Keratinocyte (primary cell): ENCODE measurements around the gene TRIM27. TPM values are rescaled to one million over a fixed set of nuclear protein-coding genes. Genes with fewer than 3 reads are reported as not detected.

Source experiments
- DNase-seq: peaks from one replicate; pipeline ENCODE4 v3.0.0-alpha.2; 2011; ENCODE audit warnings: low read depth, missing footprints, low spot score
- FAIRE-seq: peaks from 2 replicates; lab custom pipeline; 2011; peaks lifted over from hg19 to GRCh38; lab: Jason Lieb, UNC
- H2AFZ ChIP-seq: 2 replicates; pipeline ENCODE4 v1.6.0; 2012; ENCODE audit warnings: low read length, control low read depth, inconsistent platforms; ENCODE audit not compliant: control insufficient read depth
- H3K27ac ChIP-seq: 2 replicates; pipeline ENCODE4 v1.5.1; 2011; ENCODE audit warnings: low read length; ENCODE audit not compliant: control insufficient read depth, insufficient read depth
- H3K27me3 ChIP-seq: 3 replicates; pipeline ENCODE4 v1.6.0; 2011; ENCODE audit warnings: low read length; ENCODE audit not compliant: control insufficient read depth, insufficient read depth; ENCODE audit errors: extremely low read depth
- H3K36me3 ChIP-seq, 2 experiments: 2 replicates in 1 of 2; 3 replicates in 1 of 2; pipeline ENCODE4 v1.5.1; 2011; ENCODE audit warnings: low read length in 2 of 2, mild to moderate bottlenecking in 1 of 2; ENCODE audit not compliant: control insufficient read depth in 2 of 2, insufficient read depth in 2 of 2; ENCODE audit errors: extremely low read depth in 1 of 2
- H3K4me1 ChIP-seq: 3 replicates; pipeline ENCODE4 v1.5.1; 2011; ENCODE audit warnings: low read length; ENCODE audit not compliant: control insufficient read depth, insufficient read depth; ENCODE audit errors: extremely low read depth
- H3K4me2 ChIP-seq: 3 replicates; pipeline ENCODE4 v1.6.0; 2011; ENCODE audit warnings: low read depth, low read length; ENCODE audit not compliant: control insufficient read depth, insufficient read depth; ENCODE audit errors: extremely low read depth
- H3K4me3 ChIP-seq, 3 experiments: fragments of 200-600 bp in 1 of 3; sonication (generic) in 1 of 3; 2 replicates in 2 of 3; 3 replicates in 1 of 3; pipeline ENCODE4 v1.5.1; 2011 to 2016; ENCODE audit warnings: low read length in 3 of 3, mild to moderate bottlenecking in 3 of 3, control low read depth in 2 of 3, inconsistent platforms in 1 of 3, low read depth in 1 of 3, mixed read lengths in 1 of 3, mixed run types in 1 of 3, moderate library complexity in 1 of 3; ENCODE audit not compliant: control insufficient read depth in 2 of 3, insufficient read depth in 2 of 3; ENCODE audit errors: extremely low read depth in 1 of 3
- H3K79me2 ChIP-seq: 2 replicates; pipeline ENCODE4 v1.6.0; 2012; ENCODE audit warnings: low read length; ENCODE audit not compliant: control insufficient read depth, insufficient read depth
- H3K9ac ChIP-seq: 3 replicates; pipeline ENCODE4 v1.6.0; 2011; ENCODE audit warnings: low read length; ENCODE audit not compliant: control insufficient read depth, insufficient read depth; ENCODE audit errors: extremely low read depth
- H3K9me1 ChIP-seq: 3 replicates; pipeline ENCODE4 v1.6.0; 2011; ENCODE audit warnings: low read length; ENCODE audit not compliant: control insufficient read depth, insufficient read depth; ENCODE audit errors: extremely low read depth
- H3K9me3 ChIP-seq: 2 replicates; pipeline ENCODE4 v1.5.1; 2012; ENCODE audit warnings: low read depth, low read length; ENCODE audit not compliant: control insufficient read depth
- H4K20me1 ChIP-seq: 3 replicates; pipeline ENCODE4 v1.6.0; 2011; ENCODE audit warnings: low read length; ENCODE audit not compliant: control insufficient read depth, insufficient read depth; ENCODE audit errors: extremely low read depth
- CTCF ChIP-seq, 3 experiments: IDR thresholded peaks in 1 of 3; conservative IDR thresholded peaks in 1 of 3; optimal IDR thresholded peaks in 1 of 3; 2 replicates in 2 of 3; 3 replicates in 1 of 3; pipeline versions ENCODE3 to v1.5.1; 2011; ENCODE audit warnings: low read length in 3 of 3, mild to moderate bottlenecking in 3 of 3, moderate library complexity in 2 of 3, control low read depth in 1 of 3, inconsistent platforms in 1 of 3; ENCODE audit not compliant: insufficient read depth in 2 of 3; ENCODE audit errors: extremely low read depth in 1 of 3
- EZH2 ChIP-seq: IDR thresholded peaks from one replicate; pipeline ENCODE4 v1.6.1; 2012; ENCODE audit warnings: inconsistent platforms, mild to moderate bottlenecking, low read length, moderate library complexity
- dilution Hi-C: fragments of 300-500 bp; cut with MboI; formaldehyde crosslinking; loops from one replicate; pipeline ENCODE4 v1.7.0; 2020; ENCODE audit warnings: low sequenced_read_pairs; ENCODE audit not compliant: extremely low pct_ligation_motif_present
- polyA plus RNA-seq, 5 experiments: library from polyadenylated mRNA; depleted of rRNA in 3 of 5; stranded (reverse) in 3 of 5; stranded (forward) in 1 of 5; unstranded in 1 of 5; fragments of >200 nt; gene quantifications; 1 replicate in 1 of 5; 2 replicates in 3 of 5; 3 replicates in 1 of 5; pipeline versions ENCODE4 v1.2.1 to v1.2.3, GENCODE V29; 2011 to 2012; ENCODE audit warnings: missing spikeins in 2 of 5, low read depth in 1 of 5, low replicate concordance in 1 of 5

The TRIM27 gene
- polyA plus RNA-seq, 1 donor (not counting 4 experiments of a cell fraction or from before 2014, with no cell fraction given) = 47.3 TPM

GRCh38 chr6:28903686-28904085, 20.1 kb downstream of the TRIM27 start:
- no peak for FAIRE-seq
- Histone ChIP-seq H3K9me3 (no peaks in the 10 kb centered on the region), H4K20me1 (no peaks in the 10 kb centered on the region), H3K27ac (no peak overlapping the region), H2AFZ (no peak overlapping the region), H3K4me3 (no peak overlapping the region), H3K4me1 (no peaks in the 10 kb centered on the region), H3K9me1 (no peaks in the 10 kb centered on the region), H3K27me3 (no peaks in the 10 kb centered on the region), H3K9ac (no peak overlapping the region), H3K36me3 (peaks cover 27 to 33% of the 10 kb centered on the region in 2 experiments), H3K4me2 (no peak overlapping the region), H3K79me2 (no peaks in the 10 kb centered on the region)
- TF ChIP-seq CTCF (optimal IDR thresholded peaks at IDR 0.05 in 1 of 3, IDR thresholded peaks at IDR 0.05 in 1 of 3, conservative IDR thresholded peaks at IDR 0.05 in 1 of 3; ENCODE audit: extremely low read depth in 1 of 3, insufficient read depth in 2 of 3, low read length in 3 of 3) (no peak), EZH2 (no peak)
- DNase-seq = no peak
- dilution Hi-C loops = no loop called here

GRCh38 chr6:28901831-28902230, 22.0 kb downstream of the TRIM27 start:
- Histone ChIP-seq H3K4me2 (no peak overlapping the region), H4K20me1 (no peaks in the 10 kb centered on the region), H3K36me3 (peaks cover 21 to 29% of the 10 kb centered on the region in 2 experiments), H2AFZ (no peak overlapping the region), H3K27ac (no peak overlapping the region), H3K9me1 (no peaks in the 10 kb centered on the region), H3K4me3 (no peak overlapping the region), H3K79me2 (no peaks in the 10 kb centered on the region), H3K9me3 (no peaks in the 10 kb centered on the region), H3K27me3 (no peaks in the 10 kb centered on the region), H3K4me1 (no peaks in the 10 kb centered on the region), H3K9ac (no peak overlapping the region)
- TF ChIP-seq EZH2 (no peak), CTCF (optimal IDR thresholded peaks at IDR 0.05 in 1 of 3, IDR thresholded peaks at IDR 0.05 in 1 of 3, conservative IDR thresholded peaks at IDR 0.05 in 1 of 3; ENCODE audit: extremely low read depth in 1 of 3, insufficient read depth in 2 of 3, low read length in 3 of 3) (no peak)
- FAIRE-seq = no peak
- no peak for DNase-seq
- dilution Hi-C loops = no loop called here
